K562 (cell line): Measurements from ENCODE around the gene SCAPER. TPM values are rescaled to one million over a fixed set of nuclear protein-coding genes. Genes with fewer than 3 reads are reported as not detected.

Experiments
- ATAC-seq: fragments of 200-7000 bp; cut with Tn5 transposase; 3 replicates; pipeline ENCODE4 v1.9.1; 2020; ENCODE audit warnings: moderate library complexity
- BruUV-seq: library from RNA; stranded (reverse); fragments of 400-500 nt; replicated peaks from 2 replicates; lab custom pipeline; 2021; lab: Mats Ljungman, UMichigan
- CTCF ChIA-PET: fragments of 300-600 bp; formaldehyde crosslinking; extraction: SDS; loops from one replicate; lab custom pipeline; 2021; ENCODE audit warnings: low intra/inter-chr PET ratio; lab: Yijun Ruan, JAX
- POLR2A ChIA-PET: fragments of 300-600, 350-650 bp; sonication (Branson Sonifier 250); formaldehyde crosslinking; extraction: SDS; loops from one replicate; lab custom pipeline; 2021; ENCODE audit warnings: antibody characterized with exemption, inconsistent platforms; lab: Yijun Ruan, JAX
- DNase-seq, 4 experiments: peaks; one replicate each; pipeline versions ENCODE4 v3.0.0 to v3.0.0-alpha.2; 2011 to 2018; ENCODE audit warnings: low spot score in 3 of 4, mixed read lengths in 3 of 4; ENCODE audit errors: extremely low read depth in 1 of 4
- FAIRE-seq: peaks from 2 replicates; lab custom pipeline; 2011; peaks lifted over from hg19 to GRCh38; lab: Jason Lieb, UNC
- H2AFZ ChIP-seq: 2 replicates; pipeline ENCODE4 v1.6.0; 2011; ENCODE audit warnings: low read depth, low read length, control low read depth, inconsistent platforms
- H3K27ac ChIP-seq: fragments of 200-600 bp; 3 replicates; pipeline ENCODE4 v1.8.0; 2011; ENCODE audit warnings: low read depth, mild to moderate bottlenecking, control low read depth, inconsistent platforms, low read length, moderate library complexity, mixed read lengths; ENCODE audit errors: extremely low read depth
- H3K27me3 ChIP-seq, 2 experiments: fragments of 300-600 bp in 1 of 2; 2 replicates in 1 of 2; 3 replicates in 1 of 2; pipeline versions ENCODE4 v1.6.0 to v1.8.0; 2011; ENCODE audit warnings: inconsistent platforms in 2 of 2, low read length in 2 of 2, mild to moderate bottlenecking in 1 of 2, mixed read lengths in 1 of 2, moderate library complexity in 1 of 2; ENCODE audit not compliant: control insufficient read depth in 2 of 2, insufficient read depth in 2 of 2
- H3K36me3 ChIP-seq: fragments of 300-600 bp; 3 replicates; pipeline ENCODE4 v1.8.0; 2011; ENCODE audit warnings: mild to moderate bottlenecking, low read length, inconsistent platforms; ENCODE audit not compliant: control insufficient read depth, insufficient read depth
- H3K4me1 ChIP-seq, 2 experiments: fragments of 200-600 bp in 1 of 2; replicated peaks in 1 of 2; 2 replicates in 1 of 2; 3 replicates in 1 of 2; pipeline versions ENCODE4 v1.5.1 to v1.8.0; 2011; ENCODE audit warnings: inconsistent platforms in 2 of 2, low read length in 2 of 2, mild to moderate bottlenecking in 1 of 2, mixed read lengths in 1 of 2, moderate library complexity in 1 of 2; ENCODE audit not compliant: control insufficient read depth in 2 of 2, insufficient read depth in 2 of 2
- H3K4me2 ChIP-seq: 2 replicates; pipeline ENCODE4 v1.6.1; 2011; ENCODE audit warnings: low read length, control low read depth, inconsistent platforms, mixed read lengths; ENCODE audit not compliant: insufficient read depth
- H3K4me3 ChIP-seq: fragments of 200-600 bp; sonication (generic), shearing (Covaris generic); 2 replicates; pipeline ENCODE4 v1.5.1; 2016; ENCODE audit warnings: control low read depth, inconsistent platforms
- H3K79me2 ChIP-seq: fragments of 200-600 bp; 3 replicates; pipeline ENCODE4 v1.8.0; 2011; ENCODE audit warnings: low read length, inconsistent platforms; ENCODE audit not compliant: control insufficient read depth, insufficient read depth
- H3K9ac ChIP-seq, 2 experiments: 2 replicates each; pipeline versions ENCODE4 v1.6.0 to v1.6.1; 2011; ENCODE audit warnings: low read depth in 2 of 2, low read length in 2 of 2, control low read depth in 1 of 2, inconsistent platforms in 1 of 2, mild to moderate bottlenecking in 1 of 2, mixed read lengths in 1 of 2; ENCODE audit not compliant: insufficient read depth in 1 of 2
- H3K9me1 ChIP-seq: one replicate; pipeline ENCODE4 v1.6.0; 2011; ENCODE audit warnings: inconsistent platforms, mild to moderate bottlenecking, low read length, moderate library complexity; ENCODE audit not compliant: control insufficient read depth, insufficient read depth
- H3K9me3 ChIP-seq: replicated peaks from 2 replicates; pipeline ENCODE4 v1.5.1; 2011; ENCODE audit warnings: low read depth, low read length, inconsistent platforms; ENCODE audit not compliant: control insufficient read depth, insufficient read depth
- H4K20me1 ChIP-seq: replicated peaks from 2 replicates; pipeline ENCODE4 v1.6.1; 2011; ENCODE audit warnings: low read length, inconsistent platforms, mixed read lengths; ENCODE audit not compliant: control insufficient read depth, insufficient read depth
- GATAD2A ChIP-seq: fragments of 450-650 bp; IDR thresholded peaks from 2 replicates; pipeline ENCODE4 v1.6.1; 2017
- HNRNPUL1 ChIP-seq: fragments of 200-400 bp; formaldehyde crosslinking; IDR thresholded peaks from 2 replicates; pipeline ENCODE4 v1.6.1; 2017; ENCODE audit warnings: low read length
- RREB1 ChIP-seq: fragments of 250-450 bp; sonication (Bioruptor Pico); IDR thresholded peaks from 2 replicates; pipeline ENCODE4 v1.4.0; 2020
- ZBTB40 ChIP-seq, 2 experiments: fragments of 450-650 bp in 1 of 2; sonication (generic) in 1 of 2; formaldehyde crosslinking in 1 of 2; IDR thresholded peaks; 2 replicates each; pipeline versions ENCODE4 v1.7.1 to v1.9.0; 2016 to 2022; ENCODE audit warnings: inconsistent platforms in 1 of 2, mild to moderate bottlenecking in 1 of 2, missing genetic modification reagents in 1 of 2
- ZEB2 ChIP-seq: fragments of 450-650 bp; IDR thresholded peaks from 2 replicates; pipeline ENCODE4 v1.6.1; 2016
- ZNF217 ChIP-seq: sonication (generic); formaldehyde crosslinking; IDR thresholded peaks from 2 replicates; pipeline ENCODE4 v1.8.0; 2022; ENCODE audit warnings: mild to moderate bottlenecking, missing genetic modification reagents
- WGBS: fragments of 100-300 bp; shearing (Covaris generic); methylation state at CpG from one replicate; pipeline ENCODE4 v1.1.6; 2016; ENCODE audit warnings: low coverage, mixed read lengths; ENCODE audit not compliant: insufficient coverage; ENCODE audit errors: missing lambda C conversion rate; 5-methylcytosine and 5-hydroxymethylcytosine counted together
- in situ Hi-C: fragments of 300-500 bp; cut with MboI; formaldehyde crosslinking; loops from 4 replicates; pipeline ENCODE4 v1.15.0; 2018; ENCODE audit warnings: inconsistent platforms, mixed read lengths
- intact Hi-C: fragments of 100-400 bp; cut with micrococcal nuclease; formaldehyde crosslinking; loops from 2 replicates; pipeline ENCODE4 v1.14.2; 2022
- polyA plus RNA-seq, 8 experiments: library from polyadenylated mRNA; depleted of rRNA in 4 of 8; stranded (reverse) in 5 of 8; unstranded in 3 of 8; fragments of >200 nt; fragmentation: Nextera tagmentation in 2 of 8; fragmentation: Illumina TruSeq in 1 of 8; extraction: Ambion mirVana in 2 of 8; extraction: Trizol in 1 of 8; gene quantifications; 2 replicates each; pipeline versions ENCODE4 v1.2.1 to v1.2.3, GENCODE V29; 2011 to 2014; ENCODE audit warnings: inconsistent platforms in 1 of 8, missing spikeins in 1 of 8
- total RNA-seq, 7 experiments: library from RNA; depleted of rRNA in 6 of 7; stranded (reverse); fragments of >200 nt in 6 of 7; fragmentation: Illumina TruSeq in 2 of 7; extraction: Trizol in 2 of 7; gene quantifications; 2 replicates each; pipeline versions ENCODE4 v1.2.1 to v1.2.3, GENCODE V29; 2011 to 2021; ENCODE audit warnings: low replicate concordance in 1 of 7

The SCAPER gene
- total and polyA plus RNA-seq, 9 of the 15 experiments (the other 6 are each of a cell fraction or from before 2014, with no cell fraction given), result 1.3 to 5.7 (median 3.2) TPM

GRCh38 chr15:76809412-76810103 lies 95.6 kb downstream of the SCAPER start:
- peaks cover 0 to 4% of the 10 kb centered on the region in 2 experiments; a peak in 1 of 5 replicates for H3K4me1 ChIP-seq
- no peak overlapping the region for H3K9ac ChIP-seq
- H3K9me1 ChIP-seq, result no peaks in the 10 kb centered on the region
- POLR2A ChIA-PET, result interaction anchor here (0.6 to 1.1 kb wide), 2 partner anchors 13 to 32 kb away, joined by 3 to 4 read pairs; no protein-coding TSS in a partner anchor
- no peaks in the 10 kb centered on the region for H3K9me3 ChIP-seq
- CTCF ChIA-PET, result no interaction called here
- H3K4me2 ChIP-seq, result no peak overlapping the region
- peaks cover 0 to 7% of the 10 kb centered on the region in 2 experiments; a peak in 1 of 5 replicates for H3K27me3 ChIP-seq
- in situ Hi-C loops (no loop called here), intact Hi-C loops (no loop called here)
- WGBS, result 20% methylated on average over 3 of the region's 3 CpGs
- no peak for ATAC-seq
- BruUV-seq, result no TSS peak
- no peak overlapping the region for H3K27ac ChIP-seq
- H3K36me3 ChIP-seq, result no peaks in the 10 kb centered on the region
- H2AFZ ChIP-seq, result no peak overlapping the region
- no peak overlapping the region for H3K4me3 ChIP-seq
- no peak for FAIRE-seq
- no peak for DNase-seq
- no peaks in the 10 kb centered on the region for H4K20me1 ChIP-seq
- H3K79me2 ChIP-seq, result no peaks in the 10 kb centered on the region
- TF ChIP-seq ZNF217 (CRISPR knock-in tag), result no peak
- no peak for TF ChIP-seq RREB1 (CRISPR knock-in tag)
- no peak for TF ChIP-seq ZEB2
- TF ChIP-seq ZBTB40 (IDR thresholded peaks at IDR 0.05), result no peak
- TF ChIP-seq ZBTB40 (CRISPR knock-in tag; IDR thresholded peaks at IDR 0.05), result no peak
- TF ChIP-seq HNRNPUL1, result no peak
- TF ChIP-seq GATAD2A, result no peak
